WTC11 (cell line): ENCODE results near the gene SHOC2. TPM values are rescaled to one million over a fixed set of nuclear protein-coding genes. Genes with fewer than 3 reads are reported as not detected.

Source experiments
- ATAC-seq: fragments of 200-7000 bp; cut with Tn5 transposase; 2 replicates; pipeline ENCODE4 v1.10.0; 2021; ENCODE audit warnings: mild to moderate bottlenecking, moderate library complexity
- CTCF ChIA-PET: fragments of 300-600 bp; sonication (Branson Sonifier 250); formaldehyde crosslinking; loops from one replicate; lab custom pipeline; 2021; ENCODE audit warnings: antibody characterized with exemption; lab: Charles Lee
- POLR2A ChIA-PET: fragments of 350-600 bp; sonication (Branson Sonifier 250); formaldehyde crosslinking; loops from one replicate; lab custom pipeline; 2021; ENCODE audit warnings: antibody characterized with exemption; lab: Charles Lee
- DNase-seq: peaks from one replicate; pipeline ENCODE4 v3.0.0; 2021; ENCODE audit warnings: low spot score
- H3K27ac Mint-ChIP-seq: 2 replicates; pipeline ENCODE4 v1.8.0; 2021; ENCODE audit warnings: mixed read lengths
- H3K27me3 Mint-ChIP-seq: 2 replicates; pipeline ENCODE4 v1.8.0; 2021; ENCODE audit warnings: low read depth, mild to moderate bottlenecking, moderate library complexity, mixed read lengths
- H3K36me3 Mint-ChIP-seq: 2 replicates; pipeline ENCODE4 v1.8.0; 2021; ENCODE audit warnings: mixed read lengths
- H3K4me1 Mint-ChIP-seq: 2 replicates; pipeline ENCODE4 v1.8.0; 2022; ENCODE audit warnings: mixed read lengths
- H3K4me3 Mint-ChIP-seq: 2 replicates; pipeline ENCODE4 v1.8.0; 2021; ENCODE audit warnings: mild to moderate bottlenecking, moderate library complexity, mixed read lengths
- H3K9me3 Mint-ChIP-seq: 2 replicates; pipeline ENCODE4 v1.8.0; 2021; ENCODE audit warnings: mixed read lengths
- ATF1 ChIP-seq: sonication (generic); formaldehyde crosslinking; IDR thresholded peaks from 2 replicates; pipeline ENCODE4 v1.8.1; 2023; ENCODE audit warnings: mild to moderate bottlenecking, moderate library complexity, missing genetic modification reagents
- E2F1 ChIP-seq: sonication (generic); formaldehyde crosslinking; IDR thresholded peaks from 2 replicates; pipeline ENCODE4 v1.8.0; 2022; ENCODE audit warnings: mild to moderate bottlenecking, missing genetic modification reagents
- E2F4 ChIP-seq: sonication (generic); formaldehyde crosslinking; IDR thresholded peaks from 2 replicates; pipeline ENCODE4 v1.8.1; 2022; ENCODE audit warnings: low read depth, mild to moderate bottlenecking, moderate library complexity, missing genetic modification reagents, borderline replicate concordance
- ESRRA ChIP-seq: sonication (generic); formaldehyde crosslinking; IDR thresholded peaks from 2 replicates; pipeline ENCODE4 v1.8.1; 2022; ENCODE audit warnings: mild to moderate bottlenecking, missing genetic modification reagents, borderline replicate concordance
- ETV6 ChIP-seq: sonication (generic); formaldehyde crosslinking; IDR thresholded peaks from 2 replicates; pipeline ENCODE4 v1.8.1; 2022; ENCODE audit warnings: mild to moderate bottlenecking, missing genetic modification reagents
- FOXP4 ChIP-seq: sonication (generic); formaldehyde crosslinking; IDR thresholded peaks from 2 replicates; pipeline ENCODE4 v1.8.0; 2022; ENCODE audit warnings: mild to moderate bottlenecking, missing genetic modification reagents
- HMGA2 ChIP-seq: fragments of 250-450 bp; sonication (Bioruptor Pico); IDR thresholded peaks from 2 replicates; pipeline ENCODE4 v1.4.0; 2021; ENCODE audit warnings: mild to moderate bottlenecking, moderate library complexity
- HMGXB4 ChIP-seq: sonication (generic); formaldehyde crosslinking; IDR thresholded peaks from 2 replicates; pipeline ENCODE4 v1.8.1; 2023; ENCODE audit warnings: mild to moderate bottlenecking, moderate library complexity, missing genetic modification reagents
- IRF2 ChIP-seq: sonication (generic); formaldehyde crosslinking; IDR thresholded peaks from 2 replicates; pipeline ENCODE4 v1.8.0; 2022; ENCODE audit warnings: low read depth, missing genetic modification reagents, borderline replicate concordance
- KAT7 ChIP-seq: sonication (generic); formaldehyde crosslinking; IDR thresholded peaks from 2 replicates; pipeline ENCODE4 v1.8.1; 2023; ENCODE audit warnings: missing genetic modification reagents, mild to moderate bottlenecking, borderline replicate concordance
- MLX ChIP-seq: sonication (generic); formaldehyde crosslinking; IDR thresholded peaks from 2 replicates; pipeline ENCODE4 v1.8.1; 2023; ENCODE audit warnings: mild to moderate bottlenecking, missing genetic modification reagents, moderate library complexity
- MYBL2 ChIP-seq: sonication (generic); formaldehyde crosslinking; IDR thresholded peaks from 2 replicates; pipeline ENCODE4 v1.8.1; 2023; ENCODE audit warnings: mild to moderate bottlenecking, moderate library complexity, missing genetic modification reagents
- PRDM15 ChIP-seq: sonication (generic); formaldehyde crosslinking; IDR thresholded peaks from 2 replicates; pipeline ENCODE4 v1.8.0; 2022; ENCODE audit warnings: missing genetic modification reagents
- SMAD3 ChIP-seq: sonication (generic); formaldehyde crosslinking; IDR thresholded peaks from 2 replicates; pipeline ENCODE4 v1.8.0; 2022; ENCODE audit warnings: missing genetic modification reagents, mild to moderate bottlenecking, borderline replicate concordance
- ZNF121 ChIP-seq: sonication (generic); formaldehyde crosslinking; IDR thresholded peaks from 2 replicates; pipeline ENCODE4 v1.8.0; 2023; ENCODE audit warnings: missing genetic modification reagents
- ZNF281 ChIP-seq: sonication (generic); formaldehyde crosslinking; IDR thresholded peaks from 2 replicates; pipeline ENCODE4 v1.8.0; 2023; ENCODE audit warnings: mild to moderate bottlenecking, missing genetic modification reagents
- ZNF396 ChIP-seq: fragments of 250-450 bp; sonication (Bioruptor Pico); IDR thresholded peaks from 2 replicates; pipeline ENCODE4 v1.8.0; 2021; ENCODE audit warnings: mild to moderate bottlenecking, moderate library complexity, borderline replicate concordance
- ZNF532 ChIP-seq: fragments of 250-450 bp; sonication (Bioruptor Pico); IDR thresholded peaks from 2 replicates; pipeline ENCODE4 v1.9.0; 2021; ENCODE audit warnings: mild to moderate bottlenecking, borderline replicate concordance
- total RNA-seq: library from RNA; stranded (reverse); gene quantifications from 3 replicates; pipeline ENCODE4 v1.2.3, GENCODE V29; 2021

The SHOC2 gene
- total RNA-seq, 1 experiment from 2014 or later = 21.6 TPM

- DNase-seq (no peak), ATAC-seq (no peak)
- Mint-ChIP-seq H3K27ac (no peak overlapping the region), H3K4me3 (no peak overlapping the region), H3K9me3 (no peaks in the 10 kb centered on the region), H3K36me3 (no peaks in the 10 kb centered on the region), H3K27me3 (no peaks in the 10 kb centered on the region), H3K4me1 (peaks cover 20% of the 10 kb centered on the region)
- POLR2A ChIA-PET = no interaction called here
- CTCF ChIA-PET = no interaction called here
- TF ChIP-seq HMGA2 (CRISPR knock-in tag) (no peak), ZNF396 (CRISPR knock-in tag) (no peak), ESRRA (CRISPR knock-in tag) (no peak), E2F4 (CRISPR knock-in tag) (no peak), ETV6 (CRISPR knock-in tag) (no peak), E2F1 (CRISPR knock-in tag) (no peak), ZNF121 (no peak), MLX (no peak), KAT7 (CRISPR knock-in tag) (no peak), FOXP4 (no peak), ZNF532 (CRISPR knock-in tag) (no peak), PRDM15 (CRISPR knock-in tag) (no peak), MYBL2 (CRISPR knock-in tag) (no peak), IRF2 (CRISPR knock-in tag) (no peak), ZNF281 (CRISPR knock-in tag) (no peak), HMGXB4 (CRISPR knock-in tag) (no peak), ATF1 (no peak), SMAD3 (CRISPR knock-in tag) (no peak)
Observed at GRCh38 chr10:110973400-110973799, 54.0 kb downstream of the SHOC2 start.
